ENCODE results near the gene PIK3C2B. TPM values are rescaled to one million over a fixed set of nuclear protein-coding genes. Genes with fewer than 3 reads are reported as not detected.

Gene PIK3C2B
- total RNA-seq, 2 donors from 2014 or later: 31.0 to 67.6 TPM

DNA sequence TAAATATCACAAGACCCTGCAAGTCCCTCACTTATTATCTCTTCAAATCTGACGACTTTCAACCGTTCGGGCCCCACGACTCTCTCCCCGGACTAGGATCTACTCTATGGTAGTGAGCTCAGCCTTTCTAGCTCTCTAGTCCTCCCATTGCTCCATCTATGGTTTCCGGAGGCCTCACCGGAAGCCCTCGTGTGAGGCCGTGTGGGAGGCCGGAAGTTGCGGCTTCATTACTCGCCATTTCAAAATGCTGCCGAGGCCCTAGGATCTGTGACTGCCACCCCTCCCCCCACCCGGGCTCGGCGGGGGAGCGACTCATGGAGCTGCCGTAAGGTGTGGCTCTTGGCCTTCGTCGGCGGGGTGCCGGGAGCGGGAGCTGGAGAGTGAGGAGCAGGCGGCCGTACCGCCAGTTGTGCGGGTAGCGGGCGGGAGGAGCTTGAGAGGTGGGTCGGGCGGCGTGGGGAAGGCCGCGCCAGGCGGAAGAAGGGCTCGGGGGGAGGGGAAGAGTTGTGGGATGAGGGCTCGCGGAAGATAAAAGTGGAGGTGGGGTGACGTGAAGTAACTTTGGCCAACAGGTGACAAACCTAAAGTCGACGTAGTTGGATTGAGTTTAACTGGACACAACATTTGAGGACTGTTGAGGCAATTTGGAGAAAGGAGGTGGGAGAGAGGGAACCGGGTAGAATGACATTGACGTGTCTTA is 21.7 kb upstream of the PIK3C2B start, which contains the start of gene MDM4:
Gene MDM4, plus strand, starts transcription at position 227 of the 700 bp plus-strand sequence. CDS start 9,113 bp downstream, outside the sequence.
- no peaks in the 10 kb centered on the region for H3K9me3 Mint-ChIP-seq
- peaks cover 31% of the 10 kb centered on the region for H3K4me1 Mint-ChIP-seq
- no peak within 1 kb of the TSS for H3K27ac Mint-ChIP-seq
- H3K27me3 Mint-ChIP-seq: no peaks in the 10 kb centered on the region
- H3K4me3 Mint-ChIP-seq: peak within 1 kb of the TSS; percentile 84
- peak; percentile 87 for ATAC-seq (replicated peaks)
- H3K36me3 Mint-ChIP-seq (ENCODE audit: low read depth): peaks cover 36% of the 10 kb centered on the region

DNA sequence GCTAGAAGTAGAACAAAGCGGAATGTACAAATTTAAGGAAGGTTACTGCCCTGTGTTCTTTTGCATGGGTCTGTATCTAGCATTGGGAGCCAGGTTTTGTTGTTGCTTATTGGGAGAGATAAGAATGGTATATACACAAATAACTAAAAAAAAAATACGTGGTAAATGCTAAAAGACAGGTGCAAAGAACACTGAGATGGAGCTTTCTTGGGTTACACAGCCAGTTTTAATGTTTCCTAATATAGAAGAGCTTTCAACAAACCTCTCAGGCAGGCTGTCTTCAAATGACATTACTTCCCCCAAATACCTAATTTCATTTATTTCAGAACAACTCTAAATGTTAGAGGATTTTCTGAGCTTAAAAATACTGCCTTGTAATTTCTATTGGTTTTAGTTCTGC is 20.2 kb upstream of the PIK3C2B start:
- H3K27me3 Mint-ChIP-seq: no peaks in the 10 kb centered on the region
- H3K27ac Mint-ChIP-seq: no peak overlapping the region
- no peaks in the 10 kb centered on the region for H3K9me3 Mint-ChIP-seq
- ATAC-seq (replicated peaks): no peak
- peaks cover 25% of the 10 kb centered on the region for H3K4me1 Mint-ChIP-seq
- peaks cover 24% of the 10 kb centered on the region for H3K36me3 Mint-ChIP-seq (ENCODE audit: low read depth)
- peak overlapping the region; percentile 84 for H3K4me3 Mint-ChIP-seq

DNA sequence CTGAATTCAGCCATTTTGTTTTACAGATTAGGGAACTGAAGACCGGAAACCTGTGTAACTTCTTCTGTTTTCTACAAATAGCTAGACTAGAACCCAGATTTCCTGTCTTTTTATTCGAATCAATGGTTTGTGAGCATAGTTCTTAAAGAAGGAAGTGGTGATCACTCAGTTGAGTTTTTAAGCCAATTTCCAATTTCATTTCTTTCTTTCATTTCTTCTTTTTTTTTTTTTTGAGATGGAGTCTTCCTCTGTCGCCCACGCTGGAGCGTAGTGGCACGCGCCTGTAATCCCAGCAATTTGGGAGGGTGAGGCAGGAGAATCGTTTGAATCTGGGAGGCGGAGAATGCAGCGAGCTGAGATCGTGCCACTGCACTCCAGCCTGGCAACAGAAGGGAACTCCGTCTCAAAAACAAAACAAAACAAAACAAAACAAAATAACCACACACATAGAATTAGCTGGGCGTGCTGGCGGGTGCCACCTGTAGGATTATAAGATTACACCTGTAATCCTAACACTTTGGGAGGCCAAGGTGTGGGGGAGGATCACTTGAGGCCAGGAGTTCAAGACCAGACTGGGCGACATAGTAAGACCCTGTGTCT is 18.6 kb upstream of the PIK3C2B start:
- no peaks in the 10 kb centered on the region for H3K27me3 Mint-ChIP-seq
- peaks cover 10% of the 10 kb centered on the region for H3K36me3 Mint-ChIP-seq (ENCODE audit: low read depth)
- ATAC-seq (replicated peaks): peak; percentile 5
- H3K27ac Mint-ChIP-seq: peak overlapping the region; percentile 96
- H3K4me3 Mint-ChIP-seq: peak overlapping the region; percentile 84
- H3K4me1 Mint-ChIP-seq: peaks cover 12% of the 10 kb centered on the region
- H3K9me3 Mint-ChIP-seq: no peaks in the 10 kb centered on the region

DNA sequence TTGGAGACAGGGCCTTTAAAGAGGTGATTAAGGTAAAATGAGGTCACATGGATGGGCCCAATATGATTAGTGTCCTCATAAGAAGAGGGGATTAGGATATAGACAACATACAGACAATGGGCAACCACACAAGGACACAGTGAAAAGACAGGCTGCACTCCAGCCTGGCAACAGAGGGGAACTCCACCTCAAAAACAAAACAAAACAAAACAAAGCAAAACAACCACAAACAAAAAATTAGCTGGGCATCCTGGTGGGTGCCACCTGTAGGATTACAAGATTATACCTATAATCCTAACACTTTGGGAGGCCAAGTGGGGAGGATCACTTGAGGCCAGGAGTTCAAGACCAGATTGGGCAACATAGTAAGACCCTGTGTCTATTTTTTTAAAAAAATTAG is 16.8 kb upstream of the PIK3C2B start:
- Mint-ChIP-seq H3K9me3 (no peaks in the 10 kb centered on the region), H3K36me3 (ENCODE audit: low read depth) (peaks cover 13% of the 10 kb centered on the region), H3K4me1 (peaks cover 19% of the 10 kb centered on the region), H3K27ac (peak overlapping the region; percentile 50), H3K27me3 (no peaks in the 10 kb centered on the region), H3K4me3 (no peak overlapping the region)
- no peak for ATAC-seq (replicated peaks)

DNA sequence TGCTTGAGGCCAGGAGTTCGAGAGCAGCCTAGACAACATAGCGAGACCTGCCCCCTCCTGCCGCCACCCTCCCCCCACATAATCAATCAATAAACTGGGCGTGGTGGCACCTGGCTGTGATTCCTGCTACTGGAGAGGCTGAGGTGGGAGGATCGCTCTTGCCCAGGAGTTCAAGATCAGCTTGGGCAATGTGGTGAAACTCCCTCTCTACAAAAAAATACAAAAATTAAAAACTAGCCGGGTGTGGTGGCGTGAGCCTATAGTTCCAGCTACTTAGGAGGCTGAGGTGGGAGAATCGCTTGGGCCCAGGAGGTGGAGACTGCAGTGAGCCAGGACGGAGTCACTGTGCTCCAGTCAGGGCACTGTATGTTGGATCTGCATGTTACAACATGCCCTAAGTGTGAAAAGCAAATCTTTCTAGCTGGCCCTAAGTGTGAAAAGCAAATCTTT is 14.6 kb upstream of the PIK3C2B start:
- H3K9me3 Mint-ChIP-seq: no peaks in the 10 kb centered on the region
- H3K27ac Mint-ChIP-seq: no peak overlapping the region
- no peak overlapping the region for H3K4me3 Mint-ChIP-seq
- peaks cover 20% of the 10 kb centered on the region for H3K36me3 Mint-ChIP-seq (ENCODE audit: low read depth)
- H3K4me1 Mint-ChIP-seq: peaks cover 23% of the 10 kb centered on the region
- no peaks in the 10 kb centered on the region for H3K27me3 Mint-ChIP-seq
- no peak for ATAC-seq (replicated peaks)

DNA sequence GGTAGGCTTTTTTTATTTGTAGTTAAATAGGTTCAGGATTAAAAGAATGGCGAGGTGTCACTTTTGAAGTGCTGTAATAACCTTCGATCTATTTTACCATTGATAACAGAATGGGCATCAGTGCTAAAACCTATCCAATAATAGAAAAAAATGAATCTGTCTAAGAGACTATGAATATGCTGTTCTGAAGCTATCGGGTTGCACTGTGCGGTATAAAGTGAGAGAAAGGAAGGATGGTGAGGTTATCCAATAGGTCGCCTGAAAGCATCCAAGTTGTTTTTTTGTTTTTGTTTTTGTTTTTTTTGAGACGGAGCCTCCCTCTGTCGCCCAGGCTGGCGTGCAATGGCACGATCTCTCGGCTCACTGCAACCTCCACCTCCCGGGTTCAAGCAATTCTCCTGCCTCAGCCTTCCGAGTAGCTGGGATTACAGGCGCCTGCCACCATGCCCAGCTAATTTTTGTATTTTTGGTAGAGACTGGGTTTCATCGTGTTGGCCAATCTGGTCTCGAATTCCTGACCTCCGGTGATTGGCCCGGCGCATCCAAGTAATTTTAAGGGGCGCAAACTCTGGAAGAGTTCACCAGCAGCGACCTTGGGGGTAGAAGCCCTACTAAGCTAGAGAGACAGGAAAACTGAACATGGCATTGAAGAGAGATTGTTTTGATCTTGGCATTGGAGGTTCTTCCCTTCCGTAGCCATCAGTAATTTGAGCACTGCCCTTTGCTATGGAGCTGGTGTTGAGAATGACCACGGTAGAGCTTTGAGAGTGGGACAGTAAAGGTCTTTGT is 12.9 kb upstream of the PIK3C2B start:
- Mint-ChIP-seq H3K36me3 (ENCODE audit: low read depth) (peaks cover 20% of the 10 kb centered on the region), H3K27ac (peak overlapping the region; percentile 100), H3K27me3 (no peaks in the 10 kb centered on the region), H3K9me3 (no peaks in the 10 kb centered on the region), H3K4me3 (peak overlapping the region; percentile 96), H3K4me1 (peaks cover 26% of the 10 kb centered on the region)
- ATAC-seq (replicated peaks): peak; percentile 20

DNA sequence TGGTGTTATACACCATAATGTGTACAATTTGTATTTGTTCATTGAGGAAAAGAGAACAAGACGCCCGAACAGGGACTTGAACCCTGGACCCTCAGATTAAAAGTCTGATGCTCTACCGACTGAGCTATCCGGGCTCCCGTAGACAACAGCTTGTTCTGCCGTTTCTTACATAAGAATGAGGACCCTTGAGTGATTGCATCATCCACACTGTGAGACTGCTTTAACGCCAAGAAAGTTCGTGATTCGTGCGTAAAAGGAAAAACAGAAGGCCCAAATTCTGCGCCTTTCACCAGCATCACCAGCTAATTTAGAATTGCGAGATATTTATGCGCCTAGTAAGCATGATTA is 12.3 kb upstream of the PIK3C2B start:
- Mint-ChIP-seq H3K9me3 (no peaks in the 10 kb centered on the region), H3K27me3 (no peaks in the 10 kb centered on the region), H3K27ac (peak overlapping the region; percentile 100), H3K4me3 (peak overlapping the region; percentile 96), H3K36me3 (ENCODE audit: low read depth) (peaks cover 20% of the 10 kb centered on the region), H3K4me1 (peaks cover 26% of the 10 kb centered on the region)
- ATAC-seq (replicated peaks): peak; percentile 68

DNA sequence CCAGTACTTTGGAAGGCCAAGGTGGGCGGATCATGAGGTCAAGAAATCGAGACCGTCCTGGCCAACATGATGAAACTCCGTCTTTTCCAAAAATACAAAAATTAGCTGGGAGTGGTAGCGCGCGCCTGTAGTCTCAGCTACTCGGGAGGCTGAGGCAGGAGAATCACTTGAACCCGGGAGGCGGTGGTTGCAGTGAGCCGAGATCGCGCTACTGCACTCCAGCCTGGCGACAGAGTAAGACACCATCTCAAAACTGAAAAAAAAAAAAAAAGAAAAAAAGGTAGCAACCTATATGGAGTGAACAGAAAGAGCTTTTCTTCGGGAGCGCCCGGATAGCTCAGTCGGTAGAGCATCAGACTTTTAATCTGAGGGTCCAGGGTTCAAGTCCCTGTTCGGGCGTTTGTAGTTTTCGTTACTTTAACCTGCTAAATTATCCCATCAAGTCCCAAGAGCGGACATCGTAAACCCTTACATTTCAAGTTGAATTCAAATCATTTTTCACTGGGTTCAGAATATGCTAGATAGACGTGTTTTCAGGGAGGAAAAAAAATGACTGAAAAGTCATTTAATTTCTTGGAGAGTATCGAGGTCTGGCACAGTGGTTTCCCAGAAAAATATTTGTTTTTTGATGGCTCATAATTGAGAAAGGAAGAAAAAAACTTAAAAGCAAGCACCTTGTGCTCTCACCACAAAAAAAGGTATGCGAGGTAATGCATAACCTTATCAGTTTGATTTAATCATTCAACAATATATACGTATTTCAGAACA is 11.8 kb upstream of the PIK3C2B start:
- Mint-ChIP-seq H3K27ac (peak overlapping the region; percentile 100), H3K9me3 (no peaks in the 10 kb centered on the region), H3K4me1 (peaks cover 25% of the 10 kb centered on the region), H3K36me3 (ENCODE audit: low read depth) (peaks cover 20% of the 10 kb centered on the region), H3K27me3 (no peaks in the 10 kb centered on the region), H3K4me3 (peak overlapping the region; percentile 96)
- peak; percentile 87 for ATAC-seq (replicated peaks)

DNA sequence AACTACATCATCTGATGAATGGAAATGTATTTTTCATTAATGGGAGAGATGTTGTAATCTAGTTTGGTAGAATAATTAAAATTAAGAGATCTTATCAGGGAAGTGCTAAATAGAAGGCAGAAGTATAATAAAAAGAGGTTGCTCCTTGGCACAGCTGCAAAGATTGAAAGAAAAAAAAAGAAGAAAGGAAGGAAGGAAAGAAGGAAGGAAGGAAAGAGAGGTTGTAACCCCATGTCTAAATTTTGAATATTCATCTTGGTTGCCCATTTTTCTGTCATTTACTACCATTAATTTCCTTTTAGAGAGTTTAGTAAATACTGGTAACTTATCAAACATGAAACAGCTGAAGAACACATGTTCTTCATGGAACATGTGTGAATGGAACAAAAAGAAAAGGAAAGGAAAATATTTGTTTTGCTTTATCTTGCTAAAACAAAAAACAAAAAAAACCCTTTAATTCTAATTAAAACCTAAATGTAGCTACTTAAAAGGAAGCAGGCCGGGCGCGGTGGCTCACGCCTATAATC is 11.1 kb upstream of the PIK3C2B start:
- Mint-ChIP-seq H3K27me3 (no peaks in the 10 kb centered on the region), H3K4me3 (peak overlapping the region; percentile 96)

DNA sequence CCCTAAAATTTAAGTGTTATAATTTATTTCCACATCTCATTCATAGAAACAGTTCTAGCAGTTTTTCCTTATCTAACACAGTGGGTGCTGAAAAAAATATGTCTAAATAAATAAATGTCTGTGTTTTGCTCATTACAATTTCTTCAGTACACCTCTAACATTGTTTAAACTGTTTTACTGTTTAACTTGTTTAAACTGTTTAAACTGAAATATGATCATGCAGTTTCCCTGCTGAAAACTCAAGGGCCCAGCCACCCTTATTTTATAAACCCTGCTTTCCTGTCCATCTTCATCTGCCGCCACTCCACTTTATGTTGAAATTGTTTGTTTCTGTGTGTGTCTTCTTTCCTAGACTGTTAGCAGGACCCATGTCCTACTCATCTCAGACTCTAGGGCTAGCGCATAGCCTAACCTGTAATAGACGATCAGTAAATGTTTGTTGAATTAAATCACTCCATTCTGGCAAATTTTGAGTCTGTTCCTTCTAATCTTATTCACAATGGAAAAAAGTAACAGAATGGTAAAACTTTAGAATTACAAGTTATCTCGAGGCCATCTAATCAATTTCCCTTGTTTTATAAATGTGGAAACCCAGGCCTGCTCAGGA is 9.4 kb upstream of the PIK3C2B start:
- Mint-ChIP-seq H3K9me3 (no peaks in the 10 kb centered on the region), H3K27ac (no peak overlapping the region), H3K4me1 (peaks cover 21% of the 10 kb centered on the region), H3K27me3 (no peaks in the 10 kb centered on the region), H3K36me3 (ENCODE audit: low read depth) (peaks cover 20% of the 10 kb centered on the region), H3K4me3 (peak overlapping the region; percentile 31)
- ATAC-seq (replicated peaks): no peak

More for the DNA sequence above, 11.1 kb upstream of the PIK3C2B start:
- peak overlapping the region; percentile 100 for H3K27ac Mint-ChIP-seq
- ATAC-seq (replicated peaks): no peak
- peaks cover 20% of the 10 kb centered on the region for H3K36me3 Mint-ChIP-seq (ENCODE audit: low read depth)
- no peaks in the 10 kb centered on the region for H3K9me3 Mint-ChIP-seq
- H3K4me1 Mint-ChIP-seq: peaks cover 21% of the 10 kb centered on the region

DNA sequence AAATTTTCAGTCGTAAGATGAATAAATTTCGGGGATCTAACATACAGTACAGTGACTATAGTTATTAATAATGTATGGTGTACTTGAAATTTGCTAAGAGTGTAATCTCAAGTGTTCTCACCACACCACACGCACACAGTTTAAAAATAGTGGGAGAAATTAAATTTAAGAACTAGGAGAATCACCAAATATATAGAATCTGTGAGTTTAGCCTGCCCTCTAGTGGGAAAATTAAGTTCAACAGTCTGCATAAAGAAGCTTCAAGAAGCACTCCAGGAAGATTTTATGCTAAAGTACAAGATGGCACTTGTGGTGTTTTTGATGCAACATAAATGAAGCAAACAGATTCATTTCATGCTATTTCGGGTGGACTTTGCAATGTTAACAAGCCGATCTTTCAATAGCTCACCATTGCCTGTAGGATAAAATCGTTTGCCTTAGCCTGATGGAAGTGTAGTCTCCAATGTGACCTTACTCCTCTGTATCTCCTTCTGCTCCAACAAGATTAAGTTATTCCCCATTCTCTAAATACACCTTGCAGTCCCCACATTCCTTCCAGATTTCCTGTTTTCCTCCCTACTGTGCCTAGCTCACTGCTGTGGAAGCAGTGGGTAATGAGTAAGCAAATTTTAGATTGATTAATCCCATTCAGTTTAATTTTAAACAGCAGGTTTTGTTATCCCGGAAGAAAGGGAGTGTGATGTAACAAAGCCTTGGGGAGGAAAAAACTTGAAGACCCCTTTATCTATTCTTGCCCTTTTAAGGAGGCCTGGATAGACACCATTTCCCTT is 8.7 kb upstream of the PIK3C2B start:
- H3K27ac Mint-ChIP-seq: no peak overlapping the region
- no peaks in the 10 kb centered on the region for H3K27me3 Mint-ChIP-seq
- H3K9me3 Mint-ChIP-seq: no peaks in the 10 kb centered on the region
- peak overlapping the region; percentile 31 for H3K4me3 Mint-ChIP-seq
- H3K4me1 Mint-ChIP-seq: peaks cover 21% of the 10 kb centered on the region
- ATAC-seq (replicated peaks): no peak
- peaks cover 20% of the 10 kb centered on the region for H3K36me3 Mint-ChIP-seq (ENCODE audit: low read depth)

DNA sequence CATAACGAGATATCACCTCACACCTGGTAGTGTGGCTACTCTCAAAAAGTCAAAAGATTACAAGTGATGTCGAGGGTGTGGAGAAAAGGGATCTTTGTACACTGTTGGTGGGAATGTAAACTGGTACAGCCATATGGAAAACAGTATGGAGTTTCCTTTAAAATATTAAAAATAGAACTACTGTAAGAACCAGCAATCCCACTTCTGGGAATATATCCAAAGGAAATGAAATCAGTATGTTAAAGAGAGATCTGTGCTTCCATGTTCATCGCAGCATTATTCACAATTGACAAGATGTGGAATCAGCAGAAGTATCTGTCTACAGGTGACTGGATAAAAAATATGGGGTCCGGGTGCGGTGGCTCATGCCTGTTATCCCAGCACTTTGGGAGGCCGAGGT is 7.6 kb upstream of the PIK3C2B start:
- Mint-ChIP-seq H3K27me3 (no peaks in the 10 kb centered on the region), H3K36me3 (ENCODE audit: low read depth) (peaks cover 15% of the 10 kb centered on the region), H3K4me1 (peaks cover 21% of the 10 kb centered on the region), H3K4me3 (no peak overlapping the region), H3K9me3 (no peaks in the 10 kb centered on the region), H3K27ac (no peak overlapping the region)
- no peak for ATAC-seq (replicated peaks)
